H9 (cell line): ENCODE measurements around the gene FA2H. TPM values are rescaled to one million over a fixed set of nuclear protein-coding genes. Genes with fewer than 3 reads are reported as not detected.
A peak's percentile ranks its signal among the peaks of the same experiment; 100 is the strongest.

Experiments used
- DNase-seq: peaks from one replicate; pipeline ENCODE4 v3.0.0-alpha.2; 2017
- H2AFZ ChIP-seq: one replicate; pipeline ENCODE4 v1.6.1; 2013; ENCODE audit warnings: mild to moderate bottlenecking, low read length, control low read depth, moderate library complexity
- H2AK5ac ChIP-seq: 2 replicates; pipeline ENCODE4 v1.6.1; 2013; ENCODE audit warnings: low read length, control low read depth, mixed read lengths; ENCODE audit not compliant: insufficient read length
- H2BK120ac ChIP-seq: one replicate; pipeline ENCODE4 v1.6.1; 2013; ENCODE audit warnings: low read depth, mild to moderate bottlenecking, low read length, control low read depth, inconsistent platforms; ENCODE audit not compliant: poor library complexity, severe bottlenecking
- H2BK12ac ChIP-seq: 2 replicates; pipeline ENCODE4 v1.6.1; 2013; ENCODE audit warnings: low read length, control low read depth, mixed read lengths, low read depth; ENCODE audit not compliant: insufficient read length
- H2BK15ac ChIP-seq: 2 replicates; pipeline ENCODE4 v1.6.1; 2013; ENCODE audit warnings: low read depth, low read length, control low read depth
- H2BK20ac ChIP-seq: one replicate; pipeline ENCODE4 v1.6.1; 2013; ENCODE audit warnings: low read depth, mild to moderate bottlenecking, low read length, control low read depth, inconsistent platforms; ENCODE audit not compliant: poor library complexity, severe bottlenecking
- H2BK5ac ChIP-seq: 2 replicates; pipeline ENCODE4 v1.6.1; 2013; ENCODE audit warnings: low read length, control low read depth, mixed read lengths; ENCODE audit not compliant: insufficient read length
- H3K14ac ChIP-seq: 2 replicates; pipeline ENCODE4 v1.6.1; 2013; ENCODE audit warnings: low read length, control low read depth; ENCODE audit not compliant: insufficient read depth
- H3K18ac ChIP-seq: 2 replicates; pipeline ENCODE4 v1.6.1; 2013; ENCODE audit warnings: low read depth, mild to moderate bottlenecking, mixed read lengths, low read length, control low read depth; ENCODE audit not compliant: insufficient read length
- H3K23ac ChIP-seq: 2 replicates; pipeline ENCODE4 v1.6.1; 2013; ENCODE audit warnings: low read length, control low read depth, mixed read lengths, low read depth; ENCODE audit not compliant: insufficient read length
- H3K23me2 ChIP-seq: 2 replicates; pipeline ENCODE4 v1.6.1; 2013; ENCODE audit warnings: low read depth, mild to moderate bottlenecking, mixed read lengths, low read length, control low read depth; ENCODE audit not compliant: insufficient read length, poor library complexity, severe bottlenecking
- H3K27ac ChIP-seq: 2 replicates; pipeline ENCODE4 v1.5.1; 2013; ENCODE audit warnings: low read length, control low read depth, mixed read lengths, low read depth; ENCODE audit not compliant: insufficient read length
- H3K27me3 ChIP-seq: 2 replicates; pipeline ENCODE4 v1.6.1; 2013; ENCODE audit warnings: low read length, control low read depth, inconsistent platforms; ENCODE audit not compliant: insufficient read depth
- H3K4ac ChIP-seq: 2 replicates; pipeline ENCODE4 v1.6.1; 2013; ENCODE audit warnings: low read depth, mild to moderate bottlenecking, control low read depth, inconsistent platforms, low read length, moderate library complexity
- H3K4me1 ChIP-seq: 2 replicates; pipeline ENCODE4 v1.6.1; 2013; ENCODE audit warnings: low read length, control low read depth, inconsistent platforms; ENCODE audit not compliant: insufficient read depth
- H3K4me2 ChIP-seq: 2 replicates; pipeline ENCODE4 v1.6.1; 2013; ENCODE audit warnings: low read length, control low read depth, mixed read lengths; ENCODE audit not compliant: insufficient read length, insufficient read depth
- H3K56ac ChIP-seq: 2 replicates; pipeline ENCODE4 v1.6.1; 2013; ENCODE audit warnings: low read depth, mild to moderate bottlenecking, mixed read lengths, low read length, control low read depth; ENCODE audit not compliant: insufficient read length
- H3K79me1 ChIP-seq: 2 replicates; pipeline ENCODE4 v1.6.1; 2013; ENCODE audit warnings: low read depth, mild to moderate bottlenecking, moderate library complexity, low read length, control low read depth, inconsistent platforms; ENCODE audit not compliant: insufficient read depth, poor library complexity, severe bottlenecking
- H3K79me2 ChIP-seq: 2 replicates; pipeline ENCODE4 v1.6.1; 2013; ENCODE audit warnings: low read length, control low read depth, inconsistent platforms; ENCODE audit not compliant: insufficient read depth
- H3K9ac ChIP-seq: 2 replicates; pipeline ENCODE4 v1.6.1; 2013; ENCODE audit warnings: low read length, control low read depth, mixed read lengths; ENCODE audit not compliant: insufficient read length; ENCODE audit errors: extremely low read depth
- H3K9me3 ChIP-seq: one replicate; pipeline ENCODE4 v1.6.1; 2013; ENCODE audit warnings: low read depth, low read length, inconsistent platforms; ENCODE audit not compliant: control insufficient read depth
- H3T11ph ChIP-seq: one replicate; pipeline ENCODE4 v1.6.1; 2013; ENCODE audit warnings: mild to moderate bottlenecking, low read length, control low read depth, inconsistent platforms
- H4K20me1 ChIP-seq: one replicate; pipeline ENCODE4 v1.6.1; 2013; ENCODE audit not compliant: control insufficient read depth, insufficient read length, insufficient read depth
- H4K5ac ChIP-seq: 2 replicates; pipeline ENCODE4 v1.6.1; 2013; ENCODE audit warnings: low read depth, mild to moderate bottlenecking, mixed read lengths, low read length, control low read depth; ENCODE audit not compliant: insufficient read length
- H4K8ac ChIP-seq: replicated peaks from 2 replicates; pipeline ENCODE4 v1.6.1; 2013; ENCODE audit warnings: low read length, control low read depth, mixed read lengths, low read depth; ENCODE audit not compliant: insufficient read length
- H4K91ac ChIP-seq: 2 replicates; pipeline ENCODE4 v1.6.1; 2013; ENCODE audit warnings: low read depth, mild to moderate bottlenecking, moderate library complexity, mixed read lengths, low read length, control low read depth; ENCODE audit not compliant: insufficient read length
- H3K27ac Mint-ChIP-seq, 3 experiments: 2 replicates in 2 of 3; 3 replicates in 1 of 3; pipeline ENCODE4 v1.8.0; 2020 to 2021; ENCODE audit warnings: mixed read lengths in 3 of 3, mild to moderate bottlenecking in 1 of 3, moderate library complexity in 1 of 3
- H3K27me3 Mint-ChIP-seq: 2 replicates; pipeline ENCODE4 v1.8.0; 2021; ENCODE audit warnings: low read depth, mild to moderate bottlenecking, moderate library complexity, mixed read lengths
- H3K36me3 Mint-ChIP-seq, 3 experiments: 2 replicates in 2 of 3; 3 replicates in 1 of 3; pipeline ENCODE4 v1.8.0; 2020 to 2021; ENCODE audit warnings: low read depth in 3 of 3, mixed read lengths in 3 of 3; ENCODE audit not compliant: insufficient read depth in 1 of 3
- H3K4me1 Mint-ChIP-seq, 2 experiments: 2 replicates each; pipeline ENCODE4 v1.8.0; 2020; ENCODE audit warnings: mixed read lengths in 2 of 2
- H3K4me3 Mint-ChIP-seq, 2 experiments: 2 replicates in 1 of 2; 3 replicates in 1 of 2; pipeline ENCODE4 v1.8.0; 2020 to 2021; ENCODE audit warnings: mild to moderate bottlenecking in 2 of 2, mixed read lengths in 2 of 2, moderate library complexity in 1 of 2
- H3K9me3 Mint-ChIP-seq, 2 experiments: 2 replicates in 1 of 2; 3 replicates in 1 of 2; pipeline ENCODE4 v1.8.0; 2020; ENCODE audit warnings: mild to moderate bottlenecking in 2 of 2, mixed read lengths in 2 of 2, moderate library complexity in 1 of 2
- CTCF ChIP-seq: fragments of 200-600 bp; sonication (generic); conservative IDR thresholded peaks from 3 replicates; pipeline ENCODE4 v1.8.0; 2021; ENCODE audit warnings: antibody characterized with exemption, mild to moderate bottlenecking
- WGBS: extraction: QIAGEN DNeasy Blood & Tissue Kit; methylation state at CpG from one replicate; pipeline ENCODE4 v1.1.7; 2013; ENCODE audit warnings: missing lambda C conversion rate, low lambda C conversion rate, mixed read lengths; ENCODE audit not compliant: insufficient read length; ENCODE audit errors: extremely low coverage; 5-methylcytosine and 5-hydroxymethylcytosine counted together
- total RNA-seq: library from RNA; stranded (reverse); gene quantifications from 2 replicates; pipeline ENCODE4 v1.2.1, GENCODE V29; 2021

The FA2H gene
- total RNA-seq, 1 experiment from 2014 or later: 25.1 TPM

- H3K27ac ChIP-seq: no peak overlapping the region
- peaks cover 16% of the 10 kb centered on the region for H3K27me3 Mint-ChIP-seq
- H3K27ac Mint-ChIP-seq: peak overlapping the region in 1 of 3 experiments; percentile 72; a peak in 2 of 7 replicates
- no peaks in the 10 kb centered on the region for H3K79me2 ChIP-seq
- no peak overlapping the region for H2BK20ac ChIP-seq
- no peak overlapping the region for H3K23ac ChIP-seq
- no peaks in the 10 kb centered on the region; the same call in 1 of the 2 replicates for H3K27me3 ChIP-seq
- H3K9me3 Mint-ChIP-seq: peaks cover 0 to 6% of the 10 kb centered on the region in 2 experiments; a peak in 3 of 5 replicates
- H3K79me1 ChIP-seq: no peaks in the 10 kb centered on the region
- H3K4me1 Mint-ChIP-seq: peaks cover 15 to 29% of the 10 kb centered on the region in 2 experiments
- DNase-seq: peak; percentile 60
- H2AFZ ChIP-seq: no peak overlapping the region
- no peak overlapping the region for H4K8ac ChIP-seq
- H3K36me3 Mint-ChIP-seq: no peaks in the 10 kb centered on the region; a peak in 1 of 7 replicates
- no CpG with 5 or more reads among the region's 7 CpGs for WGBS
- no peak overlapping the region for H3K14ac ChIP-seq
- H3T11ph ChIP-seq: no peak overlapping the region
- H2AK5ac ChIP-seq: no peak overlapping the region
- H4K91ac ChIP-seq: no peak overlapping the region
- no peak overlapping the region for H4K5ac ChIP-seq
- H3K23me2 ChIP-seq: no peaks in the 10 kb centered on the region
- no peak overlapping the region for H2BK12ac ChIP-seq
- no peaks in the 10 kb centered on the region for H3K9me3 ChIP-seq
- H3K4me1 ChIP-seq: no peaks in the 10 kb centered on the region
- H3K4me2 ChIP-seq: no peak overlapping the region
- H4K20me1 ChIP-seq: peaks cover 3% of the 10 kb centered on the region
- H2BK15ac ChIP-seq: no peak overlapping the region
- peak; percentile 46; the same call in 2 of the 3 replicates for TF ChIP-seq CTCF
- H3K4me3 Mint-ChIP-seq: no peak overlapping the region
- H2BK120ac ChIP-seq: no peak overlapping the region
- no peak overlapping the region for H2BK5ac ChIP-seq
- no peak overlapping the region for H3K18ac ChIP-seq
- no peak overlapping the region for H3K56ac ChIP-seq
- H3K4ac ChIP-seq: no peak overlapping the region
- no peak overlapping the region for H3K9ac ChIP-seq
Observed at GRCh38 chr16:74817851-74818250, 43.2 kb upstream of the FA2H start.
